ENCODE results near the gene ARHGAP33. TPM values are rescaled to one million over a fixed set of nuclear protein-coding genes. Genes with fewer than 3 reads are reported as not detected.
A peak's percentile ranks its signal among the peaks of the same experiment; 100 is the strongest.

ARHGAP33 gene, protein sequence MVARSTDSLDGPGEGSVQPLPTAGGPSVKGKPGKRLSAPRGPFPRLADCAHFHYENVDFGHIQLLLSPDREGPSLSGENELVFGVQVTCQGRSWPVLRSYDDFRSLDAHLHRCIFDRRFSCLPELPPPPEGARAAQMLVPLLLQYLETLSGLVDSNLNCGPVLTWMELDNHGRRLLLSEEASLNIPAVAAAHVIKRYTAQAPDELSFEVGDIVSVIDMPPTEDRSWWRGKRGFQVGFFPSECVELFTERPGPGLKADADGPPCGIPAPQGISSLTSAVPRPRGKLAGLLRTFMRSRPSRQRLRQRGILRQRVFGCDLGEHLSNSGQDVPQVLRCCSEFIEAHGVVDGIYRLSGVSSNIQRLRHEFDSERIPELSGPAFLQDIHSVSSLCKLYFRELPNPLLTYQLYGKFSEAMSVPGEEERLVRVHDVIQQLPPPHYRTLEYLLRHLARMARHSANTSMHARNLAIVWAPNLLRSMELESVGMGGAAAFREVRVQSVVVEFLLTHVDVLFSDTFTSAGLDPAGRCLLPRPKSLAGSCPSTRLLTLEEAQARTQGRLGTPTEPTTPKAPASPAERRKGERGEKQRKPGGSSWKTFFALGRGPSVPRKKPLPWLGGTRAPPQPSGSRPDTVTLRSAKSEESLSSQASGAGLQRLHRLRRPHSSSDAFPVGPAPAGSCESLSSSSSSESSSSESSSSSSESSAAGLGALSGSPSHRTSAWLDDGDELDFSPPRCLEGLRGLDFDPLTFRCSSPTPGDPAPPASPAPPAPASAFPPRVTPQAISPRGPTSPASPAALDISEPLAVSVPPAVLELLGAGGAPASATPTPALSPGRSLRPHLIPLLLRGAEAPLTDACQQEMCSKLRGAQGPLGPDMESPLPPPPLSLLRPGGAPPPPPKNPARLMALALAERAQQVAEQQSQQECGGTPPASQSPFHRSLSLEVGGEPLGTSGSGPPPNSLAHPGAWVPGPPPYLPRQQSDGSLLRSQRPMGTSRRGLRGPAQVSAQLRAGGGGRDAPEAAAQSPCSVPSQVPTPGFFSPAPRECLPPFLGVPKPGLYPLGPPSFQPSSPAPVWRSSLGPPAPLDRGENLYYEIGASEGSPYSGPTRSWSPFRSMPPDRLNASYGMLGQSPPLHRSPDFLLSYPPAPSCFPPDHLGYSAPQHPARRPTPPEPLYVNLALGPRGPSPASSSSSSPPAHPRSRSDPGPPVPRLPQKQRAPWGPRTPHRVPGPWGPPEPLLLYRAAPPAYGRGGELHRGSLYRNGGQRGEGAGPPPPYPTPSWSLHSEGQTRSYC
- total RNA-seq: 10 to 100 TPM; 64.4 to 76.5 TPM

DNA sequence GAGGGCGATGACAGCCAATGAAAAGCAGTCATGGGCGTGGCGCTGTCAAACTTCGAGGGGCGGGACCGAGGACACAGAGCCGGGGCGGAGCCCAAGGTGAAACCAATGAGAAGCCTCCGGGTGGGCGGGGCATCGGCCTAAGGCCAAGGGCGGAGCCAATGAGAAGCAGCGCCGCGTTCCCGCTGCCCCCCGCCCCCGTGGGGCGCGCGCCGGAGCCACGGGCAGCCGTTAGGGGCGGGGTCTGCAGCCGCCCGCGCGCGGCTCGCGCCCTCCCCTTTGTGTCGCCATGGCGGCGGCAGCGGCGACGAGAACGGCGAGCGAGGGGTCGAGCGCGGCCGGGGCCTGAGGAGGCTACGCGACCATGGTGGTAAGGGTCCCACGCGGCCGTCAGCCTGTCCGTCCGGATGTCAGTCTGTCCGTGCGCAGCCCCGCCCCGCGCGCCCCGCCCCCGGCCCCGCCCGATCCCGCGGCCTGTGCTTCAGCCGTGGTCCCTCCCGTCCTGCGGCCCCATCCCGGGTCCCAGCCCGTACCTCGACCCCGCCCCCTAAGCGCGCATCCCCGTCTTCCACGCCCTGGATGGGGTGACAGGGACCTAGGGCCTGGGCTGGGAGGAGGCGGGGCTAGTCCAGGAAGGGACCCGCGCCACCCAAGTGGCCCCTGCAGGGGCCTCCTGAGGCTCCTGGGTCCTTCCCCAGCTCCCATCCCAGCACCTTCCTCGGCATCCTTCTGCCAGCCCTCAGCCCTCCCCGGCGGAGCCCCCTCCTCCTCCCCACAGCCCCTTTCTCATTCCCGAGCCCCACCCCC is at the start of gene ARHGAP33:
ARHGAP33 (plus strand) TSS at position 267 of the 804 bp plus-strand sequence; CDS start at position 362, 95 bp downstream.
- POLR2A ChIA-PET: interaction anchor here (0.7 to 1.2 kb wide), 2 partner anchors 13 to 278 kb away, joined by 3 read pairs; partner anchors contain the start of gene THAP8
- Mint-ChIP-seq H3K36me3 (peaks cover 1% of the 10 kb centered on the region), H3K4me1 (peaks cover 22% of the 10 kb centered on the region), H3K9me3 (no peaks in the 10 kb centered on the region), H3K4me3 (peak within 1 kb of the TSS; percentile 95), H3K27ac (peak within 1 kb of the TSS; percentile 88), H3K27me3 (no peaks in the 10 kb centered on the region)
- DNase-seq (peak; percentile 99), ATAC-seq (ENCODE audit: low read depth) (peak; percentile 92)

- no peak overlapping the region for H3K27ac Mint-ChIP-seq
- H3K4me3 Mint-ChIP-seq: no peak overlapping the region
- no peaks in the 10 kb centered on the region for H3K27me3 Mint-ChIP-seq
- H3K36me3 Mint-ChIP-seq: peaks cover 23% of the 10 kb centered on the region
- POLR2A ChIA-PET: interaction anchor here (0.7 to 1.6 kb wide), 3 partner anchors 9 to 21 kb away, joined by 3 to 8 read pairs (median 4); partner anchors contain the start of gene LIN37
- DNase-seq: no peak
- ATAC-seq (ENCODE audit: low read depth): no peak
- no peaks in the 10 kb centered on the region for H3K9me3 Mint-ChIP-seq
- H3K4me1 Mint-ChIP-seq: no peaks in the 10 kb centered on the region
Measured at GRCh38 chr19:35727053-35727955, 48.1 kb upstream of the ARHGAP33 start.

DNA sequence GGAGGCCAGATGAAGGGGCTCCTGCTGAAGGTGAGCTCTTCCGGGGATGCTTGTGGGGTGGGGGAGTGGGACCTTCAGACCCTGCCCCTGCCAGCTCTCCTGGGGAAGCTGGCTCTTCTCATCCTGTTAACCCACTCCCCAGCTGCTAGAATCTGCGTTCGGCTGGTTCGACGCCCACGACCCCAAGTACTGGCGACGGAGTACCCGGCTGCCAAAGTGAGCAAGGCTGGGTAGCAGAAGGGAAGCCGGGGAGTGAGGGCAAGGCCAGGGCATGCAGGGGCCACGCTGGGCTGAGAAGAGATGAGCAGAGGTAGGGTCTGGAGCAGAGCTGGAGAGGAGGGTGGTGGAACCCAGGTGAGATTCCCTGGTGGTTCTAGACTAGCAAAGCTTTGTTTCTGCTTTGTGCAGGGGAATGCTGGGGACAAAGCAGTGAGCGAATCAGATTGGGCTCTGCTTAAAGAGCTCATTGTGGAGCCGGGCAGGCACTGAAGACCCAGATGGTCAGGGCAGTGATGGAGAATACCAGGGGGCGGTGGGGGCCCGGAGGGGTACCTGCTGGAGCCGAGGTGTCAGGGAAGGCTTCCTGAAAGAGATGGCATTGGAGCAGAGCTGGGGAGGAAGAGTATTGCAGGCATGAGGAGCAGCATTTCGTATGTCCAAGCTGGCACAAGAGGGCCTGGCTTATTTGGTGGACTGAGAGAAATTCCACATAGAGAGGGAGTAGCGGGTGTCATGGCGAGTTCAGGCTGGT is 47.2 kb upstream of the ARHGAP33 start:
- H3K4me3 Mint-ChIP-seq: no peak overlapping the region
- no peak for ATAC-seq (ENCODE audit: low read depth)

DNA sequence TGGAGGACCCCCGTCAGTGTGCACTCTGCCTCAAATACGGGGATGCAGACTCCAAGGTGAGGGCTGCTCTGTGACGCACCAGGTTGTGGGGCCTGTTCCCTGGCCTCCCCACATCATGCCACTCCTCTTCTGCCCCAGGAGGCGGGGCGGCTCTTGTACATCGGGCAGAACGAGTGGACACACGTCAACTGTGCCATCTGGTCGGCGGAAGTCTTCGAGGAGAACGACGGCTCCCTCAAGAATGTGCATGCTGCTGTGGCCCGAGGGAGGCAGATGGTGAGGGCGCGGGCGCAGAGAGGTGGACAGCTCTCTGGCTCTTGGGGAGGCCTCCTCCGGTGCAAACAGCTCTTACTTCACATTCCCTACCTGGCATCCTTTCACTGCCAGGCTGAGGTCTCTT is 46.3 kb upstream of the ARHGAP33 start:
- no peaks in the 10 kb centered on the region for H3K27me3 Mint-ChIP-seq
- no peaks in the 10 kb centered on the region for H3K9me3 Mint-ChIP-seq
- ATAC-seq (ENCODE audit: low read depth) (no peak), DNase-seq (no peak)
- peaks cover 20% of the 10 kb centered on the region for H3K36me3 Mint-ChIP-seq
- no peak overlapping the region for H3K4me3 Mint-ChIP-seq
- POLR2A ChIA-PET: interaction anchor here (0.9 to 1.5 kb wide), 2 partner anchors 11 kb away, joined by 3 to 4 read pairs; no protein-coding TSS in a partner anchor
- H3K4me1 Mint-ChIP-seq: no peaks in the 10 kb centered on the region
- no peak overlapping the region for H3K27ac Mint-ChIP-seq

More for the DNA sequence above, 47.2 kb upstream of the ARHGAP33 start:
- H3K9me3 Mint-ChIP-seq: no peaks in the 10 kb centered on the region
- no peaks in the 10 kb centered on the region for H3K27me3 Mint-ChIP-seq
- H3K27ac Mint-ChIP-seq: no peak overlapping the region
- peaks cover 22% of the 10 kb centered on the region for H3K36me3 Mint-ChIP-seq
- POLR2A ChIA-PET: interaction anchor here (0.9 to 1.5 kb wide), 3 partner anchors 10 to 12 kb away, joined by 3 to 4 read pairs (median 3); no protein-coding TSS in a partner anchor
- no peaks in the 10 kb centered on the region for H3K4me1 Mint-ChIP-seq
- no peak for DNase-seq

DNA sequence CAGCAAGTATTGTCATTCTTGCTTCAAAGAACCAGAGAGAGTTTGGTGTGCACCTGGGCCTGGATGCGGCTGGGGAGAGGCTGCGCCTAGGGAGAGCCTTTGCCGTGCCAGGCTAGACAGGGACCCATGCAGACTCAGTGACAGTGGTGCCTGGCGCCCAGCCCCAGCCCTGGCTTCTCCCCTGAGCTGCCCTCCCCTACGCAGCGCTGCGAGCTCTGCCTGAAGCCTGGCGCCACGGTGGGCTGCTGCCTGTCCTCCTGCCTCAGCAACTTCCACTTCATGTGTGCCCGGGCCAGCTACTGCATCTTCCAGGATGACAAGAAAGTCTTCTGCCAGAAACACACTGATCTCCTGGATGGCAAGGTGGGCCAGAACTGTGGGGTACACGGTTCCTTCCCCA is 45.6 kb upstream of the ARHGAP33 start:
- Mint-ChIP-seq H3K36me3 (peaks cover 18% of the 10 kb centered on the region), H3K4me1 (no peaks in the 10 kb centered on the region), H3K27me3 (no peaks in the 10 kb centered on the region), H3K9me3 (no peaks in the 10 kb centered on the region), H3K4me3 (no peak overlapping the region), H3K27ac (no peak overlapping the region)
- POLR2A ChIA-PET: interaction anchor here (1.5 kb wide), 1 partner anchor 11 kb away, joined by 4 read pairs; no protein-coding TSS in a partner anchor
- DNase-seq: no peak
- ATAC-seq (ENCODE audit: low read depth): no peak

DNA sequence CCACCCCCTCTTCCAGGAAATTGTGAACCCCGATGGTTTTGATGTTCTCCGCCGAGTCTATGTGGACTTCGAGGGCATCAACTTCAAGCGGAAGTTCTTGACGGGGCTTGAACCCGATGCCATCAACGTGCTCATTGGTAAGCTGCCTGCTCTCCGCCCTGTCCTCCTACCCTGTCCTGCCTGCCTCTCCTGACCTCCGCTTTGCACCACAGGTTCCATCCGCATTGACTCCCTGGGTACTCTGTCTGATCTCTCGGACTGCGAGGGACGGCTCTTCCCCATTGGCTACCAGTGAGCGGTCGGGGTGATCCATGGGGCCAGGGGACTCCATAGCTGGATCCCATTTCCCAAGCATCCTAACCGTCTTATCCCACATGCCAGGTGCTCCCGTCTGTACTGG is 45.0 kb upstream of the ARHGAP33 start:
- H3K4me1 Mint-ChIP-seq: no peaks in the 10 kb centered on the region
- POLR2A ChIA-PET: interaction anchor here (2.0 kb wide), 1 partner anchor 10 kb away, joined by 6 read pairs; no protein-coding TSS in a partner anchor
- no peaks in the 10 kb centered on the region for H3K9me3 Mint-ChIP-seq
- peaks cover 18% of the 10 kb centered on the region for H3K36me3 Mint-ChIP-seq
- no peak overlapping the region for H3K27ac Mint-ChIP-seq
- no peaks in the 10 kb centered on the region for H3K27me3 Mint-ChIP-seq
- no peak for DNase-seq
- no peak overlapping the region for H3K4me3 Mint-ChIP-seq
- ATAC-seq (ENCODE audit: low read depth): no peak

- H3K36me3 Mint-ChIP-seq: peaks cover 15% of the 10 kb centered on the region
- POLR2A ChIA-PET: interaction anchor here (2.0 kb wide), 1 partner anchor 9 kb away, joined by 6 read pairs; no protein-coding TSS in a partner anchor
- no peaks in the 10 kb centered on the region for H3K9me3 Mint-ChIP-seq
- peak overlapping the region; percentile 46 for H3K27ac Mint-ChIP-seq
- ATAC-seq (ENCODE audit: low read depth) (no peak), DNase-seq (no peak)
- no peaks in the 10 kb centered on the region for H3K27me3 Mint-ChIP-seq
- H3K4me1 Mint-ChIP-seq: peaks cover 3% of the 10 kb centered on the region
- H3K4me3 Mint-ChIP-seq: no peak overlapping the region
Measured at GRCh38 chr19:35731353-35731752, 44.0 kb upstream of the ARHGAP33 start.

DNA sequence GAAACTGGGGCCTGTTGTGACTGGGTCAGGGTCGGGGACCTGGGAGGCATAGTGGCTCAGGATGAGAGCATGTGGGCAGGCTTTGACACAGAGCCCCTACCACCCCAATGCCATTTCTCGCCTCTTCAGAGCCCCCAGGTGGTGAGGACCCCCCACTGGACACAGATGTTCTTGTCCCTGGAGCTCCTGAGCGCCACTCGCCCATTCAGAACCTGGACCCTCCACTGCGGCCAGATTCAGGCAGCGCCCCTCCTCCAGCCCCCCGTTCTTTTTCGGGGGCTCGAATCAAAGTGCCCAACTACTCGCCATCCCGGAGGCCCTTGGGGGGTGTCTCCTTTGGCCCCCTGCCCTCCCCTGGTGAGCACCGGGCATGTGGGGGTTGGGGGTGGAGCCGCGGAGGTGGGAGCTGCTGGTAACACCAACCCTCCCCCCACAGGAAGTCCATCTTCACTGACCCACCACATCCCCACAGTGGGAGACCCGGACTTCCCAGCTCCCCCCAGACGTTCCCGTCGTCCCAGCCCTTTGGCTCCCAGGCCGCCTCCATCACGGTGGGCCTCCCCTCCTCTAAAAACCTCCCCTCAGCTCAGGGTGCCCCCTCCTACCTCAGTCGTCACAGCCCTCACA is 43.5 kb upstream of the ARHGAP33 start:
- peaks cover 16% of the 10 kb centered on the region for H3K36me3 Mint-ChIP-seq
- no peak for ATAC-seq (ENCODE audit: low read depth)
- no peak overlapping the region for H3K27ac Mint-ChIP-seq
- no peaks in the 10 kb centered on the region for H3K27me3 Mint-ChIP-seq
- no peak for DNase-seq
- peaks cover 5% of the 10 kb centered on the region for H3K4me1 Mint-ChIP-seq
- POLR2A ChIA-PET: interaction anchor here (0.6 to 2.0 kb wide), 3 partner anchors 9 to 160 kb away, joined by 5 to 6 read pairs (median 5); no protein-coding TSS in a partner anchor
- no peaks in the 10 kb centered on the region for H3K9me3 Mint-ChIP-seq
- H3K4me3 Mint-ChIP-seq: no peak overlapping the region

DNA sequence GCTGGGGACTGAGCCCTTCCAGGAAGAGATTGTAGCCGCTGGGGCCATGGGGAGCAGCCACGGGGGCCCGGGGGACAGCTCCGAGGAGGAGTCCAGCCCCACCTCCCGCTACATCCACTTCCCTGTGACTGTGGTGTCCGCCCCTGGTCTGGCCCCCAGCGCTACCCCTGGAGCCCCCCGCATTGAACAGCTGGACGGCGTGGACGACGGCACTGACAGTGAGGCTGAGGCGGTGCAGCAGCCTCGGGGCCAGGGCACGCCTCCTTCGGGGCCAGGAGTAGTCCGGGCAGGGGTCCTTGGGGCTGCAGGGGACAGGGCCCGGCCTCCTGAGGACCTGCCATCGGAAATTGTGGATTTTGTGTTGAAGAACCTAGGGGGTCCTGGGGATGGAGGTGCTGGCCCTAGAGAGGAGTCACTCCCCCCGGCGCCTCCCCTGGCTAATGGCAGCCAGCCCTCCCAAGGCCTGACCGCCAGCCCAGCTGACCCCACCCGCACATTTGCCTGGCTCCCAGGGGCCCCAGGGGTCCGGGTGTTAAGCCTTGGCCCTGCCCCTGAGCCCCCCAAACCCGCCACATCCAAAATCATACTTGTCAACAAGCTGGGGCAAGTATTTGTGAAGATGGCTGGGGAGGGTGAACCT is 42.7 kb upstream of the ARHGAP33 start:
- no peaks in the 10 kb centered on the region for H3K27me3 Mint-ChIP-seq
- ATAC-seq (ENCODE audit: low read depth) (no peak), DNase-seq (no peak)
- H3K9me3 Mint-ChIP-seq: no peaks in the 10 kb centered on the region
- H3K36me3 Mint-ChIP-seq: peaks cover 16% of the 10 kb centered on the region
- H3K4me1 Mint-ChIP-seq: peaks cover 10% of the 10 kb centered on the region
- POLR2A ChIA-PET: interaction anchor here (0.6 to 1.8 kb wide), 2 partner anchors 14 to 159 kb away, joined by 5 read pairs; no protein-coding TSS in a partner anchor
- H3K27ac Mint-ChIP-seq: no peak overlapping the region
- H3K4me3 Mint-ChIP-seq: no peak overlapping the region
